SU-DHL-6 (cell line): ENCODE data around the gene C18orf32.

ENCODE experiments used
- H2AFZ ChIP-seq: fragments of 200-600 bp; sonication (generic); 2 replicates; pipeline ENCODE4 v1.6.1; 2014; ENCODE audit warnings: low read depth, mild to moderate bottlenecking, moderate library complexity, mixed read lengths, antibody characterized with exemption, low read length; ENCODE audit not compliant: severe bottlenecking
- H3F3A ChIP-seq: fragments of 200-600 bp; shearing (Covaris generic); 2 replicates; pipeline ENCODE4 v1.6.0; 2016; ENCODE audit warnings: antibody characterized with exemption, mild to moderate bottlenecking; ENCODE audit not compliant: insufficient read depth
- H3K27ac ChIP-seq: fragments of 200-600 bp; sonication (generic); 2 replicates; pipeline ENCODE4 v1.5.1; 2016; ENCODE audit warnings: low read depth, mild to moderate bottlenecking, low read length, moderate library complexity, mixed read lengths
- H3K27me3 ChIP-seq: fragments of 200-600 bp; sonication (generic), shearing (Covaris generic); 2 replicates; pipeline ENCODE4 v1.6.0; 2014; ENCODE audit warnings: mild to moderate bottlenecking, low read length
- H3K36me3 ChIP-seq: fragments of 200-600 bp; sonication (generic); 2 replicates; pipeline ENCODE4 v1.6.1; 2014; ENCODE audit warnings: mild to moderate bottlenecking, low read length, mixed read lengths
- H3K4me2 ChIP-seq: fragments of 300-600, 200-600 bp; shearing (Covaris generic), sonication (generic); 2 replicates; pipeline ENCODE4 v1.6.0; 2014; ENCODE audit warnings: low read length, low read depth, mild to moderate bottlenecking; ENCODE audit not compliant: poor library complexity, severe bottlenecking
- H3K4me3 ChIP-seq: fragments of 200-600 bp; sonication (generic); 2 replicates; pipeline ENCODE4 v1.5.1; 2014; ENCODE audit warnings: antibody characterized with exemption, low read length, mild to moderate bottlenecking, mixed read lengths; ENCODE audit not compliant: insufficient read depth, poor library complexity, severe bottlenecking
- H3K79me2 ChIP-seq: fragments of 200-600 bp; sonication (generic); 2 replicates; pipeline ENCODE4 v1.6.1; 2014; ENCODE audit warnings: mild to moderate bottlenecking, low read length, moderate library complexity; ENCODE audit not compliant: insufficient read depth
- H3K9ac ChIP-seq: fragments of 200-600 bp; sonication (generic); 2 replicates; pipeline ENCODE4 v1.7.0; 2014; ENCODE audit warnings: mild to moderate bottlenecking, low read length
- H3K9me2 ChIP-seq: fragments of 200-600 bp; sonication (generic); replicated peaks from 2 replicates; pipeline ENCODE4 v1.6.1; 2014; ENCODE audit warnings: low read length; ENCODE audit not compliant: insufficient read depth
- H3K9me3 ChIP-seq: fragments of 200-600 bp; sonication (generic); 2 replicates; pipeline ENCODE4 v1.6.1; 2014; ENCODE audit warnings: low read length, mixed read lengths; ENCODE audit not compliant: insufficient read depth
- H4K20me1 ChIP-seq: fragments of 200-600 bp; sonication (generic); 2 replicates; pipeline ENCODE4 v1.6.1; 2014; ENCODE audit warnings: low read depth, mild to moderate bottlenecking, antibody characterized with exemption, low read length, moderate library complexity, mixed read lengths
- CTCF ChIP-seq: fragments of 200-600 bp; sonication (generic); IDR thresholded peaks from one replicate; pipeline ENCODE4 v1.5.1; 2017; ENCODE audit warnings: antibody characterized with exemption, mild to moderate bottlenecking, low read length, moderate library complexity; ENCODE audit not compliant: insufficient read depth, poor library complexity, severe bottlenecking
- EZH2phosphoT487 ChIP-seq: fragments of 200-600 bp; sonication (generic), shearing (Covaris generic); conservative IDR thresholded peaks from 2 replicates; pipeline ENCODE4 v1.6.1; 2018; ENCODE audit warnings: mild to moderate bottlenecking, antibody characterized with exemption, low read length, moderate library complexity, mixed read lengths

The C18orf32 gene

GRCh38 chr18:49520661-49521145 is 33.7 kb upstream of the C18orf32 start:
- TF ChIP-seq EZH2phosphoT487, result no peak
- no peak for TF ChIP-seq CTCF
- H4K20me1 ChIP-seq, result no peaks in the 10 kb centered on the region
- no peak overlapping the region for H3K27ac ChIP-seq
- no peaks in the 10 kb centered on the region for H3K79me2 ChIP-seq
- H2AFZ ChIP-seq, result no peak overlapping the region
- H3K4me3 ChIP-seq, result no peak overlapping the region
- H3F3A ChIP-seq, result no peaks in the 10 kb centered on the region
- no peak overlapping the region for H3K9ac ChIP-seq
- no peaks in the 10 kb centered on the region for H3K27me3 ChIP-seq
- no peak overlapping the region for H3K4me2 ChIP-seq
- H3K9me3 ChIP-seq, result no peaks in the 10 kb centered on the region
- no peaks in the 10 kb centered on the region for H3K9me2 ChIP-seq
- no peaks in the 10 kb centered on the region for H3K36me3 ChIP-seq

- no peak overlapping the region for H3K4me2 ChIP-seq
- H3K9me2 ChIP-seq, result no peaks in the 10 kb centered on the region
- H2AFZ ChIP-seq, result no peak overlapping the region
- no peak overlapping the region for H3K4me3 ChIP-seq
- H3K27ac ChIP-seq, result no peak overlapping the region
- H3K79me2 ChIP-seq, result no peaks in the 10 kb centered on the region
- no peak for TF ChIP-seq CTCF
- TF ChIP-seq EZH2phosphoT487, result no peak
- H3K9me3 ChIP-seq, result no peaks in the 10 kb centered on the region
- H3K9ac ChIP-seq, result no peak overlapping the region
- H3K36me3 ChIP-seq, result no peaks in the 10 kb centered on the region
- H4K20me1 ChIP-seq, result no peaks in the 10 kb centered on the region
- no peaks in the 10 kb centered on the region for H3K27me3 ChIP-seq
- H3F3A ChIP-seq, result no peaks in the 10 kb centered on the region
Measured at GRCh38 chr18:49519101-49519971, 32.3 kb upstream of the C18orf32 start.

- H2AFZ ChIP-seq, result no peak overlapping the region
- H3K9ac ChIP-seq, result no peak overlapping the region
- no peaks in the 10 kb centered on the region for H3K36me3 ChIP-seq
- no peaks in the 10 kb centered on the region for H3K79me2 ChIP-seq
- no peaks in the 10 kb centered on the region for H3K9me3 ChIP-seq
- H3K9me2 ChIP-seq, result no peaks in the 10 kb centered on the region
- no peaks in the 10 kb centered on the region for H3K27me3 ChIP-seq
- no peak overlapping the region for H3K4me2 ChIP-seq
- no peaks in the 10 kb centered on the region for H3F3A ChIP-seq
- H3K4me3 ChIP-seq, result no peak overlapping the region
- H3K27ac ChIP-seq, result no peak overlapping the region
- no peaks in the 10 kb centered on the region for H4K20me1 ChIP-seq
- TF ChIP-seq EZH2phosphoT487 (no peak), CTCF (no peak)
Measured at GRCh38 chr18:49517483-49517882, 30.4 kb upstream of the C18orf32 start.
